ENCODE measurements around the gene PRPF8.

PRPF8 gene

GRCh38 chr17:1608676-1609075 lies 76.0 kb downstream of the PRPF8 start:
- Histone ChIP-seq H3K79me2 (ENCODE audit: low read length) (no peaks in the 10 kb centered on the region), H3K4me2 (ENCODE audit: low read depth, low read length) (no peak overlapping the region), H3K9ac (ENCODE audit: low read length) (no peak overlapping the region), H3K9me2 (replicated peaks; ENCODE audit: insufficient read depth, low read length) (no peaks in the 10 kb centered on the region), H3K4me1 (ENCODE audit: low read length) (no peaks in the 10 kb centered on the region), H3F3A (ENCODE audit: insufficient read depth, low read length) (no peaks in the 10 kb centered on the region), H3K4me3 (ENCODE audit: low read length) (no peak overlapping the region), H2AFZ (ENCODE audit: low read length) (no peak overlapping the region), H4K20me1 (ENCODE audit: insufficient read depth, low read length) (no peaks in the 10 kb centered on the region), H3K9me3 (replicated peaks; ENCODE audit: insufficient read depth, low read length) (no peaks in the 10 kb centered on the region), H3K27ac (ENCODE audit: low read length) (no peak overlapping the region), H3K36me3 (replicated peaks; ENCODE audit: insufficient read depth, low read length) (no peaks in the 10 kb centered on the region), H3K27me3 (replicated peaks; ENCODE audit: insufficient read depth, low read length) (no peaks in the 10 kb centered on the region)
- DNase-seq = no peak
- no peak for TF ChIP-seq CTCF (IDR thresholded peaks at IDR 0.05; ENCODE audit: low read length)
- TF ChIP-seq EZH2phosphoT487 (IDR thresholded peaks at IDR 0.05; ENCODE audit: low read length) = no peak
- TF ChIP-seq EZH2 (optimal IDR thresholded peaks at IDR 0.05; ENCODE audit: low read depth, low read length) = no peak

- Histone ChIP-seq H2AFZ (ENCODE audit: low read length) (no peak overlapping the region), H3K27me3 (replicated peaks; ENCODE audit: insufficient read depth, low read length) (no peaks in the 10 kb centered on the region), H3K27ac (ENCODE audit: low read length) (no peak overlapping the region), H3K9me3 (replicated peaks; ENCODE audit: insufficient read depth, low read length) (no peaks in the 10 kb centered on the region), H3K4me1 (ENCODE audit: low read length) (no peaks in the 10 kb centered on the region), H3K9me2 (replicated peaks; ENCODE audit: insufficient read depth, low read length) (no peaks in the 10 kb centered on the region), H3K79me2 (ENCODE audit: low read length) (no peaks in the 10 kb centered on the region), H3K9ac (ENCODE audit: low read length) (no peak overlapping the region), H4K20me1 (ENCODE audit: insufficient read depth, low read length) (no peaks in the 10 kb centered on the region), H3K36me3 (replicated peaks; ENCODE audit: insufficient read depth, low read length) (no peaks in the 10 kb centered on the region), H3K4me3 (ENCODE audit: low read length) (no peak overlapping the region), H3F3A (ENCODE audit: insufficient read depth, low read length) (no peaks in the 10 kb centered on the region), H3K4me2 (ENCODE audit: low read depth, low read length) (no peak overlapping the region)
- DNase-seq = no peak
- no peak for TF ChIP-seq CTCF (IDR thresholded peaks at IDR 0.05; ENCODE audit: low read length)
These were observed 76.7 kb downstream of the PRPF8 start for GRCh38 chr17:1607971-1608320.

- Histone ChIP-seq H3K36me3 (replicated peaks; ENCODE audit: insufficient read depth, low read length) (no peaks in the 10 kb centered on the region; the same call in 1 of the 2 replicates), H3K27ac (ENCODE audit: low read length) (no peak overlapping the region), H4K20me1 (ENCODE audit: insufficient read depth, low read length) (no peaks in the 10 kb centered on the region), H3K4me1 (ENCODE audit: low read length) (no peaks in the 10 kb centered on the region), H3K9me2 (replicated peaks; ENCODE audit: insufficient read depth, low read length) (no peaks in the 10 kb centered on the region), H3F3A (ENCODE audit: insufficient read depth, low read length) (no peaks in the 10 kb centered on the region), H3K9me3 (replicated peaks; ENCODE audit: insufficient read depth, low read length) (no peaks in the 10 kb centered on the region), H3K79me2 (ENCODE audit: low read length) (no peaks in the 10 kb centered on the region), H3K4me2 (ENCODE audit: low read depth, low read length) (no peak overlapping the region), H3K9ac (ENCODE audit: low read length) (no peak overlapping the region), H3K27me3 (replicated peaks; ENCODE audit: insufficient read depth, low read length) (no peaks in the 10 kb centered on the region), H2AFZ (ENCODE audit: low read length) (no peak overlapping the region), H3K4me3 (ENCODE audit: low read length) (no peak overlapping the region)
- TF ChIP-seq EZH2phosphoT487 (IDR thresholded peaks at IDR 0.05; ENCODE audit: low read length) (no peak), CTCF (IDR thresholded peaks at IDR 0.05; ENCODE audit: low read length) (no peak), EZH2 (optimal IDR thresholded peaks at IDR 0.05; ENCODE audit: low read depth, low read length) (no peak)
- no peak for DNase-seq
These were observed 78.2 kb downstream of the PRPF8 start for GRCh38 chr17:1606352-1606985.

All from MM.1S (cell line).